CD14-positive monocyte (primary cell): ENCODE results near the gene KCNRG. TPM values are rescaled to one million over a fixed set of nuclear protein-coding genes. Genes with fewer than 3 reads are reported as not detected.

Experiments used
- DNase-seq, 3 donors: peaks; one replicate each; pipeline ENCODE4 v3.0.0-alpha.2; 2011 to 2022
- H2AFZ ChIP-seq: 2 replicates; pipeline ENCODE4 v1.6.0; 2012; ENCODE audit warnings: mild to moderate bottlenecking, low read depth, low read length, inconsistent platforms; ENCODE audit not compliant: insufficient read depth, poor library complexity, severe bottlenecking
- H3K27ac ChIP-seq, 2 donors: 1 replicate in 1 of 2; 2 replicates in 1 of 2; pipeline ENCODE4 v1.5.1; 2012 to 2013; ENCODE audit warnings: low read length in 2 of 2, control low read depth in 1 of 2, inconsistent platforms in 1 of 2, low read depth in 1 of 2, mild to moderate bottlenecking in 1 of 2
- H3K27me3 ChIP-seq, 2 donors: one replicate each; pipeline versions ENCODE4 v1.6.0 to v1.6.1; 2011 to 2013; ENCODE audit warnings: low read length in 2 of 2; ENCODE audit not compliant: control insufficient read depth in 2 of 2, insufficient read depth in 2 of 2
- H3K36me3 ChIP-seq, 2 donors: replicated peaks in 1 of 2; 1 replicate in 1 of 2; 2 replicates in 1 of 2; pipeline versions ENCODE4 v1.5.1 to v1.6.1; 2012 to 2013; ENCODE audit warnings: low read length in 2 of 2, control low read depth in 1 of 2, inconsistent platforms in 1 of 2, mild to moderate bottlenecking in 1 of 2; ENCODE audit not compliant: insufficient read depth in 2 of 2, control insufficient read depth in 1 of 2
- H3K4me1 ChIP-seq, 2 donors: 1 replicate in 1 of 2; 2 replicates in 1 of 2; pipeline versions ENCODE4 v1.5.1 to v1.6.1; 2012 to 2013; ENCODE audit warnings: low read length in 2 of 2, control low read depth in 1 of 2, inconsistent platforms in 1 of 2, mild to moderate bottlenecking in 1 of 2, moderate library complexity in 1 of 2; ENCODE audit not compliant: insufficient read depth in 2 of 2, control insufficient read depth in 1 of 2
- H3K4me2 ChIP-seq: replicated peaks from 2 replicates; pipeline ENCODE3; 2012; ENCODE audit warnings: low read length, moderate library complexity, mild to moderate bottlenecking; ENCODE audit not compliant: poor library complexity, severe bottlenecking; ENCODE audit errors: extremely low read depth
- H3K4me3 ChIP-seq, 3 experiments: fragments of 200-600 bp in 1 of 3; sonication (generic) in 1 of 3; replicated peaks in 1 of 3; 1 replicate in 2 of 3; 2 replicates in 1 of 3; pipeline ENCODE4 v1.5.1; 2011 to 2013; ENCODE audit warnings: low read length in 3 of 3, mild to moderate bottlenecking in 3 of 3, control low read depth in 2 of 3, low read depth in 2 of 3, inconsistent platforms in 1 of 3, moderate library complexity in 1 of 3
- H3K79me2 ChIP-seq: 2 replicates; pipeline ENCODE4 v1.6.0; 2012; ENCODE audit warnings: mild to moderate bottlenecking, control low read depth, inconsistent platforms, low read length, moderate library complexity; ENCODE audit not compliant: insufficient read depth
- H3K9ac ChIP-seq: 2 replicates; pipeline ENCODE4 v1.6.0; 2017; ENCODE audit warnings: low read length, mild to moderate bottlenecking; ENCODE audit not compliant: insufficient read depth, poor library complexity, severe bottlenecking
- H3K9me3 ChIP-seq, 2 donors: replicated peaks in 1 of 2; 1 replicate in 1 of 2; 2 replicates in 1 of 2; pipeline versions ENCODE4 v1.5.1 to v1.6.1; 2012 to 2013; ENCODE audit warnings: low read length in 2 of 2, control low read depth in 1 of 2; ENCODE audit not compliant: control insufficient read depth in 1 of 2, insufficient read depth in 1 of 2
- H4K20me1 ChIP-seq: 2 replicates; pipeline ENCODE4 v1.6.0; 2012; ENCODE audit warnings: mild to moderate bottlenecking, low read length, control low read depth, moderate library complexity; ENCODE audit not compliant: insufficient read depth
- H3K27ac Mint-ChIP-seq, 7 donors: one replicate each; pipeline ENCODE4 v1.8.0; 2020; ENCODE audit warnings: mild to moderate bottlenecking in 7 of 7, mixed read lengths in 7 of 7, moderate library complexity in 6 of 7, inconsistent platforms in 2 of 7
- H3K27me3 Mint-ChIP-seq, 3 donors: one replicate each; pipeline ENCODE4 v1.8.0; 2021 to 2022; ENCODE audit warnings: low read depth in 3 of 3, mild to moderate bottlenecking in 3 of 3, mixed read lengths in 3 of 3, moderate library complexity in 3 of 3, inconsistent platforms in 1 of 3
- H3K36me3 Mint-ChIP-seq, 2 donors: one replicate each; pipeline ENCODE4 v1.8.0; 2020; ENCODE audit warnings: mixed read lengths in 2 of 2, inconsistent platforms in 1 of 2, mild to moderate bottlenecking in 1 of 2
- H3K4me1 Mint-ChIP-seq: one replicate; pipeline ENCODE4 v1.8.0; 2020; ENCODE audit warnings: mild to moderate bottlenecking, mixed read lengths
- H3K4me3 Mint-ChIP-seq, 2 donors: one replicate each; pipeline ENCODE4 v1.8.0; 2020; ENCODE audit warnings: mild to moderate bottlenecking in 2 of 2, mixed read lengths in 2 of 2, moderate library complexity in 1 of 2
- H3K9me3 Mint-ChIP-seq, 7 donors: one replicate each; pipeline ENCODE4 v1.8.0; 2020 to 2022; ENCODE audit warnings: mixed read lengths in 7 of 7, mild to moderate bottlenecking in 6 of 7, moderate library complexity in 6 of 7, inconsistent platforms in 2 of 7
- WGBS: methylation state at CpG from one replicate; pipeline ENCODE4 v1.1.5; 2013; ENCODE audit warnings: missing lambda C conversion rate; ENCODE audit not compliant: insufficient coverage; 5-methylcytosine and 5-hydroxymethylcytosine counted together
- intact Hi-C, 2 donors: fragments of 100-400 bp; cut with micrococcal nuclease; formaldehyde crosslinking; loops; one replicate each; pipeline versions ENCODE4 v1.15.0 to v1.15.1; 2023
- polyA plus RNA-seq, 3 donors: library from polyadenylated mRNA; depleted of rRNA in 1 of 3; unstranded in 2 of 3; stranded (reverse) in 1 of 3; fragments of 300-500 nt in 2 of 3; fragments of >200 nt in 1 of 3; fragmentation: Illumina TruSeq in 2 of 3; gene quantifications; 1 replicate in 2 of 3; 2 replicates in 1 of 3; pipeline ENCODE4 v1.2.3, GENCODE V29; 2012 to 2021
- TF ChIP-seq, protein P1 (sequence below): fragments of 200-600 bp; IDR thresholded peaks from one replicate; pipeline ENCODE4 v1.8.0; 2022; ENCODE audit warnings: antibody characterized with exemption, mild to moderate bottlenecking

The KCNRG gene
- polyA plus RNA-seq, 3 donors = 0.15 to 0.29 TPM; not detected in 1

DNA sequence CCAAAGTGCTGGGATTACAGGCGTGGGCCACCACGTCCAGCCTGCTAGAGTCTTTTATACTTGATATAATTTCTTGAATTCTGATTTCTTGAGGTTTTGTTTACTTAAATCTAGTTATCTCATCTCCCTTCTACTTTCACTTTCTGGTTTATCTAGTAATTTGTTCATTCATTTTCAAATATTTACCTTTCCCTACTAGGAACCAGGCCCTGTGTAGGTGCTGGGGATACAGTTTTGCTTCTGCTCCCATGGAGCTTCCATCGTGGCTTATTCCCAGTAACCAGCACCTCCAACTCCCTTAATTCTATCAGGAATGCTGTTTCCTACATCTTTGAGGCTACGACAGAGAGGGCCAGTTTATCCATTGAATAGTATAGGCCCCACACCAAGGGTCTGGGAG, 42.5 kb upstream of the KCNRG start:
- Histone ChIP-seq H4K20me1 (no peaks in the 10 kb centered on the region), H3K4me1 (no peaks in the 10 kb centered on the region), H3K27ac (no peak overlapping the region), H3K9ac (no peak overlapping the region), H2AFZ (no peak overlapping the region), H3K79me2 (no peaks in the 10 kb centered on the region), H3K4me2 (no peak overlapping the region), H3K4me3 (no peak overlapping the region), H3K9me3 (no peaks in the 10 kb centered on the region), H3K27me3 (no peaks in the 10 kb centered on the region), H3K36me3 (peaks cover 12 to 79% of the 10 kb centered on the region in 2 donors)
- H3K27ac Mint-ChIP-seq = peak overlapping the region in 2 of 7 donors; percentile 61 to 77
- H3K4me1 Mint-ChIP-seq = peaks cover 4% of the 10 kb centered on the region
- intact Hi-C loops = loop anchor here (10.0 kb wide), 2 partner anchors 562 to 832 kb away; no protein-coding TSS in a partner anchor
- no peak for DNase-seq
- no peaks in the 10 kb centered on the region for H3K27me3 Mint-ChIP-seq
- WGBS = no CpG with 5 or more reads among the region's 4 CpGs
- no peak overlapping the region for H3K4me3 Mint-ChIP-seq
- peaks cover 0 to 2% (median 0%) of the 10 kb centered on the region in 7 donors for H3K9me3 Mint-ChIP-seq
- peaks cover 48 to 70% of the 10 kb centered on the region in 2 donors for H3K36me3 Mint-ChIP-seq
- TF ChIP-seq, protein P1, sequence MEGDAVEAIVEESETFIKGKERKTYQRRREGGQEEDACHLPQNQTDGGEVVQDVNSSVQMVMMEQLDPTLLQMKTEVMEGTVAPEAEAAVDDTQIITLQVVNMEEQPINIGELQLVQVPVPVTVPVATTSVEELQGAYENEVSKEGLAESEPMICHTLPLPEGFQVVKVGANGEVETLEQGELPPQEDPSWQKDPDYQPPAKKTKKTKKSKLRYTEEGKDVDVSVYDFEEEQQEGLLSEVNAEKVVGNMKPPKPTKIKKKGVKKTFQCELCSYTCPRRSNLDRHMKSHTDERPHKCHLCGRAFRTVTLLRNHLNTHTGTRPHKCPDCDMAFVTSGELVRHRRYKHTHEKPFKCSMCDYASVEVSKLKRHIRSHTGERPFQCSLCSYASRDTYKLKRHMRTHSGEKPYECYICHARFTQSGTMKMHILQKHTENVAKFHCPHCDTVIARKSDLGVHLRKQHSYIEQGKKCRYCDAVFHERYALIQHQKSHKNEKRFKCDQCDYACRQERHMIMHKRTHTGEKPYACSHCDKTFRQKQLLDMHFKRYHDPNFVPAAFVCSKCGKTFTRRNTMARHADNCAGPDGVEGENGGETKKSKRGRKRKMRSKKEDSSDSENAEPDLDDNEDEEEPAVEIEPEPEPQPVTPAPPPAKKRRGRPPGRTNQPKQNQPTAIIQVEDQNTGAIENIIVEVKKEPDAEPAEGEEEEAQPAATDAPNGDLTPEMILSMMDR = no peak

DNA sequence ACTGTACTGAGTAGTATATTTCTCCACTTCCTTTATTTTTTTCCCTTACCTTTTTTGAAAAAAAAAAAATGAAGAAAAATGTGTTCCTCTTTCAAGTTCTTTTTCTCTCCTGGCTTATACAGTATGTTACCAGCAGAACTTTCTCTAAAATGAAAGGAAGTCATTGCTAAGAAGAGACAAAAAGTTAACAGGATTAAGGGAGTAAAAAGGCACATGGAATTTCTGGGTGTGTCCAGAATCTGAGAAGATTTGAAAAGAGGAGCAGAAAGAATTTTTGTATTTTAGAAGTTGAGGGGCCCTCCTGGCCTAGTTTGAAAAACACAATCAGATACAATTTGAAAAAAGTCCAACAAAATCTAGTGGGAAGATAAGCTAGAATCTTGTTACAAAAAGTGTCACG, 39.4 kb upstream of the KCNRG start:
- Histone ChIP-seq H4K20me1 (no peaks in the 10 kb centered on the region), H3K4me2 (no peak overlapping the region), H2AFZ (no peak overlapping the region), H3K79me2 (no peaks in the 10 kb centered on the region), H3K9me3 (no peaks in the 10 kb centered on the region), H3K4me3 (no peak overlapping the region), H3K9ac (no peak overlapping the region), H3K4me1 (no peaks in the 10 kb centered on the region), H3K36me3 (peaks cover 12 to 56% of the 10 kb centered on the region in 2 donors), H3K27me3 (no peaks in the 10 kb centered on the region), H3K27ac (no peak overlapping the region)
- Mint-ChIP-seq H3K4me3 (no peak overlapping the region), H3K4me1 (peaks cover 11% of the 10 kb centered on the region), H3K36me3 (peaks cover 38 to 50% of the 10 kb centered on the region in 2 donors), H3K9me3 (no peaks in the 10 kb centered on the region), H3K27me3 (no peaks in the 10 kb centered on the region), H3K27ac (no peak overlapping the region)
- DNase-seq = no peak
- TF ChIP-seq, protein P1 = no peak
- intact Hi-C loops = loop anchor here (5.0 to 10.0 kb wide), 4 partner anchors 559 to 1096 kb away; no protein-coding TSS in a partner anchor
- WGBS = no CpG with 5 or more reads among the region's 1 CpG
